Central memory CD8-positive, alpha-beta T cell (primary cell): ENCODE measurements around the gene NOX3.
"Not testable (repeated sequence)": the region's sequence is repeated elsewhere in the genome, so short reads cannot be mapped to it uniquely, and the experiment has no call there.

Experiments used
- ATAC-seq: fragments of 150-1000 bp; cut with Tn5 transposase; replicated peaks from 2 replicates; pipeline ENCODE4 v1.10.0; 2022; ENCODE audit warnings: mild to moderate bottlenecking, moderate FRiP score, moderate number of reproducible peaks; ENCODE audit not compliant: poor library complexity, severe bottlenecking; ENCODE audit errors: extremely low read depth
- DNase-seq, 2 donors: peaks; one replicate each; pipeline ENCODE4 v3.0.0; 2021; ENCODE audit warnings: low spot score in 2 of 2
- H3K27ac Mint-ChIP-seq: one replicate; pipeline ENCODE4 v1.8.0; 2022; ENCODE audit warnings: low read depth, mild to moderate bottlenecking, moderate library complexity, mixed read lengths
- H3K27me3 Mint-ChIP-seq: one replicate; pipeline ENCODE4 v1.8.0; 2022; ENCODE audit warnings: mixed read lengths
- H3K36me3 Mint-ChIP-seq: one replicate; pipeline ENCODE4 v1.8.0; 2022; ENCODE audit warnings: mild to moderate bottlenecking, moderate library complexity, mixed read lengths; ENCODE audit not compliant: insufficient read depth
- H3K4me1 Mint-ChIP-seq: one replicate; pipeline ENCODE4 v1.8.0; 2022; ENCODE audit warnings: mixed read lengths
- H3K4me3 Mint-ChIP-seq: one replicate; pipeline ENCODE4 v1.8.0; 2022; ENCODE audit warnings: mild to moderate bottlenecking, moderate library complexity, mixed read lengths
- H3K9me3 Mint-ChIP-seq: one replicate; pipeline ENCODE4 v1.8.0; 2022; ENCODE audit warnings: mixed read lengths

Gene NOX3

GRCh38 chr6:155364021-155364420 lies 91.6 kb downstream of the NOX3 start:
- H3K4me1 Mint-ChIP-seq, H3K4me3 Mint-ChIP-seq, DNase-seq, H3K27ac Mint-ChIP-seq, H3K9me3 Mint-ChIP-seq, ATAC-seq, H3K36me3 Mint-ChIP-seq: not testable (repeated sequence)
- peaks cover 51% of the 10 kb centered on the region for H3K27me3 Mint-ChIP-seq

- H3K9me3 Mint-ChIP-seq, H3K36me3 Mint-ChIP-seq, H3K27ac Mint-ChIP-seq, H3K4me3 Mint-ChIP-seq, H3K4me1 Mint-ChIP-seq, DNase-seq, ATAC-seq: not testable (repeated sequence)
- H3K27me3 Mint-ChIP-seq = peaks cover 57% of the 10 kb centered on the region
Measured at GRCh38 chr6:155362968-155363632, 92.5 kb downstream of the NOX3 start.

GRCh38 chr6:155354167-155354566 lies 101.5 kb downstream of the NOX3 start:
- H3K36me3 Mint-ChIP-seq = peaks cover 2% of the 10 kb centered on the region
- H3K9me3 Mint-ChIP-seq = peaks cover 7% of the 10 kb centered on the region
- H3K27me3 Mint-ChIP-seq = peaks cover 66% of the 10 kb centered on the region
- ATAC-seq = no peak
- no peak overlapping the region for H3K27ac Mint-ChIP-seq
- no peaks in the 10 kb centered on the region for H3K4me1 Mint-ChIP-seq
- no peak overlapping the region for H3K4me3 Mint-ChIP-seq
- DNase-seq = no peak

GRCh38 chr6:155352811-155353210 lies 102.8 kb downstream of the NOX3 start:
- Mint-ChIP-seq H3K4me3 (no peak overlapping the region), H3K4me1 (no peaks in the 10 kb centered on the region), H3K36me3 (peaks cover 2% of the 10 kb centered on the region), H3K9me3 (peaks cover 12% of the 10 kb centered on the region), H3K27me3 (peaks cover 66% of the 10 kb centered on the region), H3K27ac (no peak overlapping the region)
- no peak for DNase-seq
- no peak for ATAC-seq

GRCh38 chr6:155352130-155352420 lies 103.6 kb downstream of the NOX3 start:
- Mint-ChIP-seq H3K27me3 (peaks cover 66% of the 10 kb centered on the region), H3K4me1 (no peaks in the 10 kb centered on the region), H3K9me3 (peaks cover 20% of the 10 kb centered on the region), H3K27ac (no peak overlapping the region), H3K4me3 (no peak overlapping the region), H3K36me3 (no peaks in the 10 kb centered on the region)
- ATAC-seq (no peak), DNase-seq (no peak)

GRCh38 chr6:155351273-155352129 lies 104.1 kb downstream of the NOX3 start:
- ATAC-seq = no peak
- H3K9me3 Mint-ChIP-seq = peaks cover 20% of the 10 kb centered on the region

GRCh38 chr6:155349956-155350355 lies 105.7 kb downstream of the NOX3 start:
- no peak for ATAC-seq
- no peaks in the 10 kb centered on the region for H3K4me1 Mint-ChIP-seq
- no peak overlapping the region for H3K27ac Mint-ChIP-seq
- no peak for DNase-seq
- peaks cover 20% of the 10 kb centered on the region for H3K9me3 Mint-ChIP-seq
- H3K27me3 Mint-ChIP-seq = peaks cover 76% of the 10 kb centered on the region
- no peaks in the 10 kb centered on the region for H3K36me3 Mint-ChIP-seq
- H3K4me3 Mint-ChIP-seq = no peak overlapping the region

More at GRCh38 chr6:155351273-155352129, 104.1 kb downstream of the NOX3 start:
- no peak for DNase-seq
- H3K27me3 Mint-ChIP-seq = peaks cover 66% of the 10 kb centered on the region
- no peak overlapping the region for H3K27ac Mint-ChIP-seq
- no peak overlapping the region for H3K4me3 Mint-ChIP-seq
- H3K4me1 Mint-ChIP-seq = no peaks in the 10 kb centered on the region
- H3K36me3 Mint-ChIP-seq = no peaks in the 10 kb centered on the region

- Mint-ChIP-seq H3K4me1 (no peaks in the 10 kb centered on the region), H3K27me3 (peaks cover 76% of the 10 kb centered on the region), H3K27ac (no peak overlapping the region), H3K4me3 (no peak overlapping the region), H3K36me3 (no peaks in the 10 kb centered on the region), H3K9me3 (peaks cover 16% of the 10 kb centered on the region)
- no peak for DNase-seq
- ATAC-seq = no peak
Measured at GRCh38 chr6:155349129-155349528, 106.5 kb downstream of the NOX3 start.

GRCh38 chr6:155347800-155348199 lies 107.8 kb downstream of the NOX3 start:
- H3K27ac Mint-ChIP-seq = no peak overlapping the region
- H3K36me3 Mint-ChIP-seq = no peaks in the 10 kb centered on the region
- H3K9me3 Mint-ChIP-seq = peaks cover 13% of the 10 kb centered on the region
- DNase-seq (no peak), ATAC-seq (no peak)
- H3K27me3 Mint-ChIP-seq = peaks cover 74% of the 10 kb centered on the region
- H3K4me3 Mint-ChIP-seq = no peak overlapping the region
- H3K4me1 Mint-ChIP-seq = no peaks in the 10 kb centered on the region

- ATAC-seq = no peak
- DNase-seq = no peak
- no peaks in the 10 kb centered on the region for H3K36me3 Mint-ChIP-seq
- H3K9me3 Mint-ChIP-seq = peaks cover 13% of the 10 kb centered on the region
- no peak overlapping the region for H3K27ac Mint-ChIP-seq
- H3K4me3 Mint-ChIP-seq = no peak overlapping the region
- peaks cover 74% of the 10 kb centered on the region for H3K27me3 Mint-ChIP-seq
- H3K4me1 Mint-ChIP-seq = no peaks in the 10 kb centered on the region
Measured at GRCh38 chr6:155346957-155347356, 108.7 kb downstream of the NOX3 start.
